Coronary artery (tissue), 2 donors: ENCODE results near the gene ERP44.

Experiments used
- DNase-seq: peaks from one replicate; pipeline ENCODE4 v3.0.0-alpha.2; 2017; ENCODE audit warnings: low spot score
- H3K27ac ChIP-seq, 2 donors: fragments of 200-600 bp; sonication (generic); one replicate each; pipeline ENCODE4 v1.5.1; 2016 to 2019
- H3K4me3 ChIP-seq: fragments of 200-600 bp; sonication (generic); 2 replicates; pipeline ENCODE4 v1.5.1; 2016; ENCODE audit warnings: mild to moderate bottlenecking, moderate library complexity
- TF ChIP-seq, protein P1 (sequence below): fragments of 200-600 bp; sonication (generic); IDR thresholded peaks from one replicate; pipeline ENCODE4 v1.5.1; 2019; ENCODE audit warnings: antibody characterized with exemption

Gene ERP44

DNA sequence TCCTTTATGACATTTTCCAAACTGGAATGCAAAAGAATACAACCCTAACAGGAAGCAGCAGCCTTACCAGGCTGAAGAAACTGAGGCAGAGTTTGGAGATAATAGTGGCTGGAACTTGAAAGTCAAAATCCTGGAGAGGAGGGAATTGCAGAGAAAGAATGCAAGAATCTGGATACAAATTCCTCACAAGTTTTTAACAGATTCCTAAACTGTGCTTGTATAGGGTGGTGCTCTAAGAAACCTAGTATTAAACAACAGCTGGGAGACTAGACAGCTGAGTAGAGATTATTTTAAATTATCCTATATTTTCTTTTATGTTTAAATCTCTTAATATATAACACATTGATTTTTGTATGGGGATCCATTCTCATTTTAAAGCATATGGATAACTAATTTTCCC, 31.0 kb upstream of the ERP44 start:
- TF ChIP-seq, protein P1, sequence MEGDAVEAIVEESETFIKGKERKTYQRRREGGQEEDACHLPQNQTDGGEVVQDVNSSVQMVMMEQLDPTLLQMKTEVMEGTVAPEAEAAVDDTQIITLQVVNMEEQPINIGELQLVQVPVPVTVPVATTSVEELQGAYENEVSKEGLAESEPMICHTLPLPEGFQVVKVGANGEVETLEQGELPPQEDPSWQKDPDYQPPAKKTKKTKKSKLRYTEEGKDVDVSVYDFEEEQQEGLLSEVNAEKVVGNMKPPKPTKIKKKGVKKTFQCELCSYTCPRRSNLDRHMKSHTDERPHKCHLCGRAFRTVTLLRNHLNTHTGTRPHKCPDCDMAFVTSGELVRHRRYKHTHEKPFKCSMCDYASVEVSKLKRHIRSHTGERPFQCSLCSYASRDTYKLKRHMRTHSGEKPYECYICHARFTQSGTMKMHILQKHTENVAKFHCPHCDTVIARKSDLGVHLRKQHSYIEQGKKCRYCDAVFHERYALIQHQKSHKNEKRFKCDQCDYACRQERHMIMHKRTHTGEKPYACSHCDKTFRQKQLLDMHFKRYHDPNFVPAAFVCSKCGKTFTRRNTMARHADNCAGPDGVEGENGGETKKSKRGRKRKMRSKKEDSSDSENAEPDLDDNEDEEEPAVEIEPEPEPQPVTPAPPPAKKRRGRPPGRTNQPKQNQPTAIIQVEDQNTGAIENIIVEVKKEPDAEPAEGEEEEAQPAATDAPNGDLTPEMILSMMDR = no peak
- no peak overlapping the region for H3K4me3 ChIP-seq

DNA sequence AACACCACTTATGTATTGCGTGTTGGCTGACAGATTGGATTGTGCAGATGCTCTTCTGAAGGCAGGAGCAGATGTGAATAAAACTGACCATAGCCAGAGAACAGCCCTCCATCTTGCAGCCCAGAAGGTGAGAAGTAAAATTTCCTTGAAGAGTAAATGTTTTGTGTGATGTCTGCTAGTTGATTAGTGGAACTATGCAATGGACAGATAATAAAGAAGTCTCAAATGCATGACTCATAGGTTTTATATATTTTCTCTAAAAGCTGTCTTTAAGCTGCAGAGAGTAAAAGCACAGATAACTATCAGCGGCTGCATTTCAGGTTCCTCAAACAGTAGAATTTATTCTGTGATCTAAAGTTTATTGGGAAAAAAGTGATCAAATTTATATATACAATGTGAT, 27.6 kb upstream of the ERP44 start:
- TF ChIP-seq, protein P1 = no peak
- H3K27ac ChIP-seq = no peak overlapping the region
- DNase-seq = no peak

More for the DNA sequence above, 31.0 kb upstream of the ERP44 start:
- H3K27ac ChIP-seq = no peak overlapping the region
- no peak for DNase-seq

DNA sequence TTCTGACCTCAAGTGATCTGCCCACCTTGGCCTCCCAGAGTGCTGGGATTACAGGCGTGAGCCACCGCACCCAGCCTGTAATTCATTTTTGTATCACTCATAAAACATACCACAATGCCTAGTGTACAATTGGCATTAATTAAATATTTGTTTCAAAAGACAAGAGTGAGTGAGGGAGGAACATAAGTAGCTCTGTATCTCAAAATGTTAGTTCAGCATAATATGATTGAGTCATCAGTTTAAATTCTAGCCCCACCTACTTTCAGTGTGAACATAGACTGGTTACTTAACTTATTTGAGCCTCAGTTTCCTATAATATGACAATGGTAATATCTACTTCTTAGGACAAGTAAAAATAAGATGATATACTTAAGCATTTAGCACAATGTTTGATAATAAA, 27.1 kb upstream of the ERP44 start:
- no peak overlapping the region for H3K4me3 ChIP-seq

More for the DNA sequence above, 27.6 kb upstream of the ERP44 start:
- H3K4me3 ChIP-seq = no peak overlapping the region

DNA sequence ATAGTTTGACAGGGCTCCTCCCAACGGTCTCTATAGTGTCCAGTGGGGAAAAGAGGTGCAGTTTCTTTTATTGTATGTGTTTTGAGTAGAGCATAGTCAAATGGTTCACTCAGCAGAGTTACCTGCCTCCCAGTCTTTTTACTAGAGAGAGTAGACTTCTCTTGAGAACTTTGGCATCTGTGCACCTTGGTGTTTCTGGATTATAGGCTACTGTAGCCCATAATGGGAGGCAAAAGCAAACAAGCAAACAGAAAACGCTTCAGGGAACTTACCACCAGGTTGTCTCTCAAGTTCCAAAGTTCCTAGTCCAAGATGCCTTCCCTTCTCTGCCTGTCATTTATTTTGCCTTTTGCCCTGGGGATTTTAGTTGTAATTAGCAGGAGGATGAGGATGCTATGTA, 26.4 kb upstream of the ERP44 start:
- no peak for DNase-seq
- H3K4me3 ChIP-seq = no peak overlapping the region
- H3K27ac ChIP-seq = no peak overlapping the region
- TF ChIP-seq, protein P1 = no peak

More for the DNA sequence above, 27.1 kb upstream of the ERP44 start:
- TF ChIP-seq, protein P1 = no peak
- H3K27ac ChIP-seq = no peak overlapping the region
- no peak for DNase-seq

DNA sequence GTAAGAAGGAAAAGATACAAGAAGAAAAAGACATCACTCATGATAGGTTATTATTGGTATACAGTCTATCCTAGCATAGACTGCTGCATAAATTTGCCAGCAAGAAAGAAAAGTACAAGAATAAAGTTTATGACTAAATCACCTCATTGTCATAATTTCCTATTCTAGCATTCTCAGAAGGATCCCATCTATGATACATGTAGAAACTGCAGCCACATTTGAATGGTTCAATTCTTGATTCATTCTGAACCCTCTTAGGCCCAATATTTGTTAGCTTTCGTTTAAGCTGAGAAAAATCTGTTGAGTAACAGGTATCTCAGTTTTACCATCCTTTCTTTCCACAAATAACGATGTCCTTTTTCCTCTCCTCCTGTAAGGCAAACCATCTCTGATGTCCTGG, 21.5 kb upstream of the ERP44 start:
- TF ChIP-seq, protein P1 = no peak

DNA sequence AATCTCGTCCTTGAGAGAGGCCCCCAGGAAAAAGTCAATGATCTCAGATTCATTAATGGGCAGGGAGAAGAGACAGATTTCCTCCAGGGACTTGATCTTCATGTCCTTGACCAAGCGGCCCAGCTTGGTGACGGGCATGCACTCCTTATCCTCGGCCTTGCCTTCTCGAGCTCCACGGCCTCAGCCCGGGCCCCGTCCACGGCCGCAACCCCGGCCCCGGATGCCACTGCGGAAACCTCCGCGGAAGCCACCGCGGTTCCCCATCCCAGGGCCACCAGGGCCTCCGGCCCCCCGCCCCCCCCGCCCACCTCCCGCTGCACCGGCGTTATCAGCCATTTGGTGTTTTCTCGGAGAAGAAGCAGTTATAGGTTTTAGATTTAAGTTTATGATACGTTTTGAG, 18.5 kb upstream of the ERP44 start:
- no peak for DNase-seq
- no peak overlapping the region for H3K27ac ChIP-seq
- H3K4me3 ChIP-seq = no peak overlapping the region
- TF ChIP-seq, protein P1 = no peak

More for the DNA sequence above, 21.5 kb upstream of the ERP44 start:
- Histone ChIP-seq H3K4me3 (no peak overlapping the region), H3K27ac (no peak overlapping the region)
- no peak for DNase-seq

DNA sequence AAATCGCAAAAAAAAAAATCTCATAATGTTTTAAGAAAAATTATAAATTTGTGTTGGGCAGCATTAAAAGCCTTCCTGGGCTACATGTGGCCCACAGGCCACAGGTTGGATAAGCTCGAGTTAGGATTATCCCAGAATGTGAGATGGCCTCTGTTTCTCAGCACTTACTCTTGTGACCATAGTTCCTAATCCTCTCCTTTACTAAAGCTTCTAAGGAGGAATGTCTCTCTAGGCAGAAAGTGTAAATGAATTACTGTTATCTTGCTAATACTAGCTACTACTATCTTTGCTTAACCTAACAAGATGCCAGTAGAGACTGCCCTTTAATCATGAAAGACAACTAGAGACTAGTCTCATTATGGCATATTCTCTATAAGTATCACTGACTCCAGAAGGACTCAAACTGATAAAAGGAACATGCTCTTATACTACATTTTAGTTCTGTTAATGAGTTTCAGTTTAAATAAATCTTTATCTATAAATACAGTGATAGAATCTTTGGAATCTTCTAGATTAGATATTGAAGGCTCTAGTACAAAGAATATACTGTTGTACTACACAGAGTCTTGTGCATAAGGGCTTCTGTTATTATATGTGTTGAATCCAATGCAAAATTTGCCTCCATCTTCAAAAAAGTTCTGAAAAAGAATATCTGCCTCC, 14.0 kb upstream of the ERP44 start:
- H3K27ac ChIP-seq = no peak overlapping the region
- TF ChIP-seq, protein P1 = no peak

More for the DNA sequence above, 14.0 kb upstream of the ERP44 start:
- no peak for DNase-seq
- no peak overlapping the region for H3K4me3 ChIP-seq
